Thymus (tissue), 11 donors: Measurements from ENCODE around the gene LHFPL6. TPM values are rescaled to one million over a fixed set of nuclear protein-coding genes. Genes with fewer than 3 reads are reported as not detected.

Experiments used
- DNase-seq, 9 donors: peaks; one replicate each; pipeline ENCODE4 v3.0.0-alpha.2; 2013; ENCODE audit warnings: low spot score in 9 of 9, low read depth in 6 of 9, missing footprints in 1 of 9
- H3K27ac ChIP-seq, 2 donors: one replicate each; pipeline ENCODE4 v1.5.1; 2013; ENCODE audit warnings: control low read depth in 1 of 2, low read depth in 1 of 2, low read length in 1 of 2, mild to moderate bottlenecking in 1 of 2, moderate library complexity in 1 of 2
- H3K27me3 ChIP-seq, 2 donors: one replicate each; pipeline ENCODE4 v1.5.1; 2013; ENCODE audit warnings: low read length in 1 of 2; ENCODE audit not compliant: control insufficient read depth in 2 of 2, insufficient read depth in 1 of 2
- H3K36me3 ChIP-seq, 2 donors: one replicate each; pipeline ENCODE4 v1.5.1; 2013; ENCODE audit warnings: low read length in 1 of 2, mild to moderate bottlenecking in 1 of 2, moderate library complexity in 1 of 2; ENCODE audit not compliant: control insufficient read depth in 2 of 2, insufficient read depth in 2 of 2
- H3K4me1 ChIP-seq, 2 donors: one replicate each; pipeline ENCODE4 v1.5.1; 2013; ENCODE audit warnings: low read length in 2 of 2; ENCODE audit not compliant: control insufficient read depth in 2 of 2, insufficient read depth in 2 of 2
- H3K4me3 ChIP-seq, 2 donors: one replicate each; pipeline ENCODE4 v1.5.1; 2013; ENCODE audit warnings: low read length in 2 of 2, control low read depth in 1 of 2, mild to moderate bottlenecking in 1 of 2
- H3K9me3 ChIP-seq, 2 donors: one replicate each; pipeline ENCODE4 v1.5.1; 2013; ENCODE audit warnings: low read length in 1 of 2, mild to moderate bottlenecking in 1 of 2; ENCODE audit not compliant: control insufficient read depth in 2 of 2, insufficient read depth in 1 of 2
- WGBS: extraction: QIAGEN DNeasy Blood & Tissue Kit; methylation state at CpG from one replicate; pipeline ENCODE4 v1.1.7; 2013; 5-methylcytosine and 5-hydroxymethylcytosine counted together
- polyA plus RNA-seq: library from polyadenylated mRNA; stranded (reverse); fragments of 200-250 nt; gene quantifications from one replicate; pipeline ENCODE4 v1.2.3, GENCODE V29; 2013
- total RNA-seq: library from RNA; stranded (reverse); fragments of 120-200 nt; gene quantifications from one replicate; pipeline ENCODE4 v1.2.4, GENCODE V29; 2013
- donor health status: healthy.

LHFPL6 gene
- total and polyA plus RNA-seq, 2 donors: 9.1 to 14.9 TPM

DNA sequence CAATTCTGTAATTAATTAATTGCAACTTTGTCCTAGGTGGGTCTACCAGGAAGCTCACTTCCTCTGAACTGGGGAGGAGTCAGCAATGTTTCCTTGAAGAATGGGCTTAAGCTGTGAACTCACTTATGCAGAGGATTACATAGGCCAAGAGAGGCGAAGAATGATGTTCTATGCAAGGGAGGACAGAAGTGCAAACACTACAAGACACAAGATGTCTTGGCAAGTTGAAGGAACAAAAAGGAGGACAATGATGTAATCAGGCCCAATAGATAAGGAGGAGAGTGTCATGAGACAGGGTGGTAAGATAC, 275.9 kb downstream of the LHFPL6 start:
- DNase-seq: no peak
- WGBS: 95% methylated on average over 1 of the region's 1 CpG
- H3K27ac ChIP-seq: no peak overlapping the region

DNA sequence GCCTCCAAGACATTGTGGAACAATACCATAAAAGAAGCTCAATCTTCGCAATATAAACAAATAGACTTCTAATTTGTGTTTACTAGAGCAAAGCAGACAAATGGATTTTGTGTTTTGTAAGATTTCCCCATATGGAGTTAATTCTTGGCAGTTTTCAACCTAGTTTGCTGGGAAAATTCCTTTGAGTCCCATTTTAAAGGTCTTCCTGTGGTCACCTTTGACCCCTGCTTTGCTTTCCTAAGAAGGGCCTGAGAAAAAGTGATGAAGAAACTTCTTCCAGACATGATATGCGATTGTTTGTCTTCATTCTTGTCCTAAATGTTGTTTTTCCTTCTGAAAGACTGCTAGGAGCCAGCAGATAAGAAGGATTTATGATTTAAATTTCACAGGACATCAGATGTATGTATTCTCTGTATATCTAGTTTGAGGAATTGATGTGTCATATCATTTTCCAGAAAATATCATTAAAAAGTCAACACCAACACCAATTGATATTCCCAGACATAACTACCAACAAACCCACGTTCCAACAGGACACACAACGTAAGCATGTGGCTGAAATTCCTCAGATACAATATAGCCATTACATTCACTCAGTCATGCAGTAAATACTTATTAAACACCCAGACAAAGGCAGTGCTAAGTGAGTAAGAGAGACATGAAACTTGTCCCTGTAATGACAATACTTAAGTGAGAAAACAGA, 276.4 kb downstream of the LHFPL6 start:
- WGBS: 89% methylated on average over 4 of the region's 4 CpGs
- H3K27me3 ChIP-seq: no peaks in the 10 kb centered on the region
- no peaks in the 10 kb centered on the region for H3K9me3 ChIP-seq
- H3K4me3 ChIP-seq: no peak overlapping the region
- H3K4me1 ChIP-seq: no peaks in the 10 kb centered on the region
- DNase-seq: no peak
- no peak overlapping the region for H3K27ac ChIP-seq
- no peaks in the 10 kb centered on the region for H3K36me3 ChIP-seq

More for the DNA sequence above, 275.9 kb downstream of the LHFPL6 start:
- Histone ChIP-seq H3K36me3 (no peaks in the 10 kb centered on the region), H3K4me3 (no peak overlapping the region), H3K4me1 (no peaks in the 10 kb centered on the region), H3K9me3 (no peaks in the 10 kb centered on the region), H3K27me3 (no peaks in the 10 kb centered on the region)

DNA sequence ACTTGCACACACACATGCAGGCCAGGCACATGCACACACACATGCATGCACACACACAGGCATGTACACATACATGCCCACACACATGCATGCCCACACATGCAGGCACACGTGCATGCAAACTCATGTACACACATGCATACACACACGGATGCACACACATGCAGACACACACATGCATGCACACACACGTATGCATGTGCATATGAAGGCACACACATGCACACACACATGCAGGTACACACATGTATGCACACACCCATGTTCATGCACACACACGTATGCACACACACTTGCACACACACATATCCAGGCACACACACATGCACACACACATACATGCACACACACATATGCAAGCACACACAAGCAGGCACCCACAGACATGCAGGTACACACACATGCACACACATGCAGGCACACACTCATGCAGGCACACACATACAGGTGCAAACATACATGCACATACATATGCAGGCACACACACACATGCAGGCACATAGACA, 278.1 kb downstream of the LHFPL6 start:
- H3K4me1 ChIP-seq: no peaks in the 10 kb centered on the region
- H3K4me3 ChIP-seq: no peak overlapping the region
- no peak for DNase-seq
- 96% methylated on average over 4 of the region's 4 CpGs for WGBS
- no peaks in the 10 kb centered on the region for H3K9me3 ChIP-seq
- no peaks in the 10 kb centered on the region for H3K27me3 ChIP-seq
- H3K36me3 ChIP-seq: no peaks in the 10 kb centered on the region
- no peak overlapping the region for H3K27ac ChIP-seq

DNA sequence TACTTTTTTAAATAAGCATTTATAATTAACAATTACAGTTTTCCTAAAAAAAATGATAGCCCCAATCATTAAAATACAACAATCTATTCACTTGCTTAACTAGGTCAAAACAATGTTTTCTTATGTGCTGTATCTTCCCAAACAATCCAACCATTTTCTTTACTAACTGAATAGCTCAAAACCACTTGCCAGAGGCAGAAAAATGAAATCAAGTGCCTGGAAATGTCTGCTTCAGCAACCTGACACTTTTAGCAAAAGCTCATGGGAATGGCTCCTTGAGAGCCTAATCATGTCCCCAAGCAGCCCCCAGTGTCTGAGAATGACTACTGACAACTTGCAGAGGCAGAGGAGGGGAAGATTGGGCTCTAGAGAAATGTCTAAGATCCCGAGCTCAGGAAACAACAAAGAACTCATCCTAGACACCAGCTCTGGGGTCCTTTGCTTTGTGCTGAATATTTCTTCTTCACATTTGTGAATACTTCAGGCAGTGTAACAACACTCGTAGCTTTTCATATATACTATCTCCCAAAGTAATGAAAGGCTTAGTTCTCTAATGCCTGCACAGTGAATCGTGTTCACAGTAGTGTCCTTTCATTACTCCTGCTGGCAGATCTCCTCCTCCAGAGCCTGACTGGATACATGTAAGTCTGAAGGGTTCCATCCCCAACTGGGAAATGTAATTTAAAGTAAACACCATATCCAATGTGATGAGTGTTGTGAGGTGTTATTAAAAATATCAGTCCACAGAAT, 280.0 kb downstream of the LHFPL6 start:
- no peak for DNase-seq
- WGBS: 86% methylated on average over 3 of the region's 3 CpGs

DNA sequence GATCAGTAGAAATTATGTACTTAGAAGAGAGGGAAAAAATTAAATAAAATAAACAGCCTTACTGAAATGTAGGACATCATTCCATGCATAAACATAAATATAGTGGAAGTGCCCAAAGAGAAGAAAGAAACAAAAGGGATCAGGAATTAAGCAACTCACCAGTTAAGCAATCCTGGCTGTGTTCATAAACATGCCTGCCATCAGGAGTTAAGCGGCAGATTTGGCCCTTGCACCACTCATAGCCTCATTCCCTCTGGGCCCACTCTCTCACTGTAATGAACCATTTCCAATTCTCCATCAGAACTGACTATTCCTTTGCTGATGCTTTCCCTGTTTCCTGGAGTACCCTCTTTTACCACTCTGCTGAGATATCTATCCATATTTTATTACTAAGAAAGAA, 281.4 kb downstream of the LHFPL6 start:
- H3K36me3 ChIP-seq: no peaks in the 10 kb centered on the region
- H3K27ac ChIP-seq: no peak overlapping the region
- H3K4me3 ChIP-seq: no peak overlapping the region
- peaks cover 0 to 5% of the 10 kb centered on the region in 2 donors for H3K4me1 ChIP-seq
- no peaks in the 10 kb centered on the region for H3K9me3 ChIP-seq
- no peak for DNase-seq
- H3K27me3 ChIP-seq: no peaks in the 10 kb centered on the region
- WGBS: 97% methylated on average over 1 of the region's 1 CpG

More for the DNA sequence above, 280.0 kb downstream of the LHFPL6 start:
- Histone ChIP-seq H3K27ac (no peak overlapping the region), H3K9me3 (no peaks in the 10 kb centered on the region), H3K4me3 (no peak overlapping the region), H3K4me1 (no peaks in the 10 kb centered on the region), H3K36me3 (no peaks in the 10 kb centered on the region), H3K27me3 (no peaks in the 10 kb centered on the region)

DNA sequence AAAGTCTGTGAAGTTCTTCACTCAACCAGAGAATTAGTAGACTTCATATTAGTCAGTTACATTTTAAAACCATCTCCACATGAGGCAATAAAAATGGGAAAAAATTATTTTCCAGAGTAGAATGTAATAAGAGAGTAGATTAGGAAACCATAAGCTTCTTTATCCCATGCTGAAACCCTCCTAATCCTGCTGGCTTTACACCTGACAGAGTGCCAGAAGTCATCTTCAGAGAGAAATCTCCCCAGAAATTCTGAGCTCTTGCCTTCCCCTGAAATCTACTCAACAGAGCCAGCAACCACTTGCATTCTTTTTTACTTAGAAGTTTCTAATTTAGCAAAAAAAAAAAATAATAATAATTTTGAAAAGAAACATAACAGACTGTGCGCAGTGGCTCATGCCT, 284.8 kb downstream of the LHFPL6 start:
- no peaks in the 10 kb centered on the region for H3K9me3 ChIP-seq
- H3K4me3 ChIP-seq: no peak overlapping the region
- no peak overlapping the region for H3K27ac ChIP-seq
- H3K4me1 ChIP-seq: peaks cover 0 to 5% of the 10 kb centered on the region in 2 donors
- no peaks in the 10 kb centered on the region for H3K36me3 ChIP-seq
- WGBS: 100% methylated on average over 1 of the region's 1 CpG
- no peaks in the 10 kb centered on the region for H3K27me3 ChIP-seq
- DNase-seq: no peak

DNA sequence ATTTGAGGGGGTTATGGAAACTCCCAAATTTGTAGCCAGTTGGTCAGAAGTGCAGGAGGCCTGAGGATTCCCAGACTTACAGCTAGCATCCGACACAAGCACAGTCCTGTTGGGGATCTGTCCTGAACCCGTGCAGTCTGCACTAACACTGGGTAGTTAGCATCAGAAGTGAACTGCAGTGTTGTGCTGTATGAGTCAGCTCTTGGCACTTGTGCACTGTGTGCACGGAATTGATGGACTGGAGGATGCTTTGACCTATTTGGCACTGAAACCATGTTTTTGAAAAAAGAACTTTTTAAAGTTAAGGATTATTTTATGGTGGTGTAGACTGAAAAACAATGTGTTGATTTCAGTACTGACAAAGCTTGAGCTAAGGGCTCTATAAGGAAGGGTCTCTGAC, 285.7 kb downstream of the LHFPL6 start:
- Histone ChIP-seq H3K27ac (peak overlapping the region in 1 of 2 donors; percentile 11), H3K4me3 (no peak overlapping the region), H3K9me3 (no peaks in the 10 kb centered on the region), H3K27me3 (no peaks in the 10 kb centered on the region), H3K36me3 (no peaks in the 10 kb centered on the region), H3K4me1 (peaks cover 0 to 5% of the 10 kb centered on the region in 2 donors)
- 93% methylated on average over 3 of the region's 3 CpGs for whole genome bisulfite sequencing
- DNase-seq: no peak

DNA sequence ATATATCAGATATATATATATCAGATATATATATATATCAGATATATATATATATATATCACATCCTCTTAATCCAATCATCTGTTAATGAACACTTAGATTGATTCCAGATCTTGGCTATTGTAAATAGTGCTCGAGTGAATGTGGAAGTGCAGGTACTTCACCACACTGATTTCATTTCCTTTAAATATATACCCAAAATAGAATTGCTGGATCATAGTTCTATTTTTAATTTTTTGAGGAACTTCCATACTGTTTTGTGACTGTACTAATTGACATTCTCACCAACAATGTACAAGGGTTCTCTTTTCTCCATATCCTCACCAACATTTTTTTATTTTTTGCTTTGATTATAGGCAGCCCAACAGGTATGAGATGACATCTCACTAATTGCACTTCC, 287.2 kb downstream of the LHFPL6 start:
- 2% methylated on average over 1 of the region's 1 CpG for WGBS
- Histone ChIP-seq H3K9me3 (no peaks in the 10 kb centered on the region), H3K27me3 (no peaks in the 10 kb centered on the region), H3K36me3 (no peaks in the 10 kb centered on the region), H3K4me1 (peaks cover 0 to 5% of the 10 kb centered on the region in 2 donors), H3K4me3 (no peak overlapping the region), H3K27ac (no peak overlapping the region)
- DNase-seq: no peak

DNA sequence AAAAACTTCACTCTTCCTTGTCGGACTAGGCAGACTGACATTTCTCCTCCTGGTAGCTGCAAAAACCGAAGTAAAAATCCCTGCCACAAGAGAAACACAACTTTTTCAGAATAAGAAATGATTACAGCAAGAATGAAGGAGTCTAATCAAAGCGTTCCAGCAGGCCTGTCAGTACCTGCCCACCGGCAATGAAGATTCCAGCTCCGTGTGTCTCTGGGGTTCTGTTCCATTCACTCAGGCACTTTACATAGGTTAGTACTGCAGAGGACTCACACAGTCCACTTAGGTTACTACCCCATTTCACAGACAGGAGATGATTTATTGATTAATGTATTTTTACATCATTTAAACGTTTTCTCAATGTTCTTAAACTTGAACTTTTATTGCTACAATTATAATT, 289.3 kb downstream of the LHFPL6 start:
- Histone ChIP-seq H3K4me3 (no peak overlapping the region), H3K27me3 (no peaks in the 10 kb centered on the region), H3K36me3 (no peaks in the 10 kb centered on the region), H3K9me3 (no peaks in the 10 kb centered on the region), H3K4me1 (peaks cover 0 to 5% of the 10 kb centered on the region in 2 donors), H3K27ac (no peak overlapping the region)
- 83% methylated on average over 6 of the region's 6 CpGs for WGBS
- DNase-seq: no peak
